NB4 (cell line): Measurements from ENCODE around the gene FRAS1.
A peak's percentile ranks its signal among the peaks of the same experiment; 100 is the strongest.

Source experiments
- DNase-seq: peaks from one replicate; pipeline ENCODE4 v3.0.0; 2010; ENCODE audit warnings: low read depth
- H3K4me3 ChIP-seq: one replicate; pipeline ENCODE4 v1.5.1; 2011; ENCODE audit warnings: mild to moderate bottlenecking, low read depth, low read length, moderate library complexity
- MYC ChIP-seq: IDR thresholded peaks from 2 replicates; pipeline ENCODE4 v1.6.1; 2011; ENCODE audit warnings: low read depth, low read length
- POLR2A ChIP-seq: IDR thresholded peaks from 2 replicates; pipeline ENCODE4 v1.6.1; 2011; ENCODE audit warnings: mild to moderate bottlenecking; ENCODE audit not compliant: insufficient read length; ENCODE audit errors: extremely low read depth
- TF ChIP-seq, protein P1 (sequence below): IDR thresholded peaks from 2 replicates; pipeline ENCODE4 v1.6.1; 2011; ENCODE audit warnings: low read depth, low read length
- TF ChIP-seq, protein P2 (sequence below): IDR thresholded peaks from one replicate; pipeline ENCODE4 v1.5.1; 2012; ENCODE audit warnings: low read depth, low read length

The FRAS1 gene

GRCh38 chr4:78056265-78057129, 626 bp upstream of the FRAS1 start:
- peak; percentile 7 for DNase-seq
- H3K4me3 ChIP-seq = no peak overlapping the region
- TF ChIP-seq POLR2A = no peak
- TF ChIP-seq, protein P1, sequence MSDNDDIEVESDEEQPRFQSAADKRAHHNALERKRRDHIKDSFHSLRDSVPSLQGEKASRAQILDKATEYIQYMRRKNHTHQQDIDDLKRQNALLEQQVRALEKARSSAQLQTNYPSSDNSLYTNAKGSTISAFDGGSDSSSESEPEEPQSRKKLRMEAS = no peak
- TF ChIP-seq MYC = no peak
- TF ChIP-seq, protein P2, sequence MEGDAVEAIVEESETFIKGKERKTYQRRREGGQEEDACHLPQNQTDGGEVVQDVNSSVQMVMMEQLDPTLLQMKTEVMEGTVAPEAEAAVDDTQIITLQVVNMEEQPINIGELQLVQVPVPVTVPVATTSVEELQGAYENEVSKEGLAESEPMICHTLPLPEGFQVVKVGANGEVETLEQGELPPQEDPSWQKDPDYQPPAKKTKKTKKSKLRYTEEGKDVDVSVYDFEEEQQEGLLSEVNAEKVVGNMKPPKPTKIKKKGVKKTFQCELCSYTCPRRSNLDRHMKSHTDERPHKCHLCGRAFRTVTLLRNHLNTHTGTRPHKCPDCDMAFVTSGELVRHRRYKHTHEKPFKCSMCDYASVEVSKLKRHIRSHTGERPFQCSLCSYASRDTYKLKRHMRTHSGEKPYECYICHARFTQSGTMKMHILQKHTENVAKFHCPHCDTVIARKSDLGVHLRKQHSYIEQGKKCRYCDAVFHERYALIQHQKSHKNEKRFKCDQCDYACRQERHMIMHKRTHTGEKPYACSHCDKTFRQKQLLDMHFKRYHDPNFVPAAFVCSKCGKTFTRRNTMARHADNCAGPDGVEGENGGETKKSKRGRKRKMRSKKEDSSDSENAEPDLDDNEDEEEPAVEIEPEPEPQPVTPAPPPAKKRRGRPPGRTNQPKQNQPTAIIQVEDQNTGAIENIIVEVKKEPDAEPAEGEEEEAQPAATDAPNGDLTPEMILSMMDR = no peak

DNA sequence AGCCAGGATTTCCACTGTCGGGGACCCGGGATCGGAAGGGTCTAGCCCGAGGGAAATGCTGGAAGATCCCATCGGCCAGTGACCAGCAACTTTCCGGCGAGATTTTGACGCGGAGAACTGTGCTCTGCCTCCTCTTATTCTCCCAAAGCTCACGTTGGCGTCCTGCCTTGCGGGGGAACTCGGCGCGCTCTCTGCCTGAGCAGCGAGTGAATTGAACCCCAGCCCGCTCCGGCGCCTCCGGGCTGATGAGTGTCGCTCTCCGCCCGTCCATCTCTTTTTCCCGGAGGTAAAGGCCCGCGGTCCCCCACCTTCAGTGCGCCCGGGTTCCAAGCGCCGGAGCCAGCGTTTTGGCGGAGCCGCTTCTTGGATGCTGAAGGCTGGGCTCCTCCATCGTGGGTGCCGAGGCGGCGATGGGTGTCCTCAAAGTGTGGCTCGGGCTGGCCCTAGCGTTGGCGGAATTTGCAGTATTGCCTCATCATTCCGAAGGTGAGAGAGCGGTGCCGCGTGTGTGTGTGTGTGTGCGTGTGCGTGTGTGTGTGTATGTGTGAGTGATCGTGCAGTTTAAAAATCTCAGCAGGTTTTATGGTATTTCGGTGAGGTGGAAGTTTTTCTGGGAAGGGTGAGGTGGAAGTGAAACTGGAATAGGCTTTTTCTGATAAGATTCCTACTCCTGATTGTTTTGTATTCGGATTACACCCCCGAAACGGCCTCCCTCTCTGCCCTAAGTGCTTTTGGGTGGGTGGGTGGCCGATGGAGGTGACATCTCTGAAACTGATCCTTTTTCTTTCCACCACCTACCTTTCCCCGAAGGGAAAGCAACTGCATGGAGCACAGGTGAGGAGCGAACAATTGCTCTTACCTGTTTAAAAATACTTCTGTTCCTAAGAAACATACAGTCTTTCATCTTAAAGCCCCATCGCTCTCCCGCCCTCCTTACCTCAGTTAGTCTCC, 752 bp downstream of the FRAS1 start:
- DNase-seq = no peak
- H3K4me3 ChIP-seq = no peak overlapping the region
- TF ChIP-seq MYC (no peak), POLR2A (no peak)
- TF ChIP-seq, protein P1 = no peak
- TF ChIP-seq, protein P2 = no peak

- TF ChIP-seq, protein P1 = no peak
- TF ChIP-seq, protein P2 = no peak
- TF ChIP-seq MYC (no peak), POLR2A (no peak)
- H3K4me3 ChIP-seq = no peak overlapping the region
- DNase-seq = no peak
Observed at GRCh38 chr4:78058591-78059523, 1.7 kb downstream of the FRAS1 start.

DNA sequence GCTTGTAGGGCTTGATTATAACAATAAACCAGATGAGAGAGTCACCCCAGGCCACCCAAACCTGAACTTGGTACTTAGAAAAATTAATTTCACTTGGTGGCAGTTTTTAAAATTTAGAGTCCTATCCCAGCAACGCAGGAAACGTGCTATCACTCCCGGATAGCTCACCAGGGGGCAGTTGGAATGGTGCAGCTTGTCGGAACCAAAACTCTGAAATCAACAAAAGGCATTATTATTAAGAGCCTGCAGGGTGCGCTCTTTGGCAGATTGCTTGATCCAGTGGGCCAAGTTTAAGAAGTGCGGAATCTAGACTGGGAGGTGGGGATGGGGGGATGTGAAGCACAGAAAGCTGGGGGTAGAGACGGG, 2.4 kb downstream of the FRAS1 start:
- no peak overlapping the region for H3K4me3 ChIP-seq
- peak; percentile 34 for DNase-seq
- TF ChIP-seq, protein P2 = peak; percentile 8
- TF ChIP-seq, protein P1 = no peak

- H3K4me3 ChIP-seq = no peak overlapping the region
- TF ChIP-seq MYC = no peak
- TF ChIP-seq, protein P2 = no peak
- TF ChIP-seq, protein P1 = no peak
- no peak for TF ChIP-seq POLR2A
- DNase-seq = no peak
Observed at GRCh38 chr4:78059938-78060337, 2.8 kb downstream of the FRAS1 start.
